ENCODE measurements around the gene MARCHF4.

DNA sequence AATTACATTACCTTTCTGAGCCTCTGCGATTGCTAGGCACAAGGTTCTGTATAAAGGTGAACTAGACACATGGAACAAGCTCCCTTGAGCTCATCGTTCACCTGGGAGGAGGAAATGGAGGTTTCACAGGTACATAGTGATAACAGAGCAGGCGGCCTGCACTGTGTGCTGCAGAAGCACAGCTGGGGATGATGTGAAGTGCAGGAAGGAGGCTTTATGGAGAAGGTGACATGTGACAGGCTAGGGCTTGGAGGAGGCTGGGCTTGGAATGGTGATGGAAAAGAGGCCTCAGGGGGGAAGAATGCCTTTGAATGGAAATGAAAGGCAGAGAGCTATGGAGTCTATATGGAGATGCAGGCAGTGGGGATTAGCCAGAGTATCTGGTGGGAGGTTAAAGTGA lies 22.9 kb downstream of the MARCHF4 start:
- TF ChIP-seq, protein P1, sequence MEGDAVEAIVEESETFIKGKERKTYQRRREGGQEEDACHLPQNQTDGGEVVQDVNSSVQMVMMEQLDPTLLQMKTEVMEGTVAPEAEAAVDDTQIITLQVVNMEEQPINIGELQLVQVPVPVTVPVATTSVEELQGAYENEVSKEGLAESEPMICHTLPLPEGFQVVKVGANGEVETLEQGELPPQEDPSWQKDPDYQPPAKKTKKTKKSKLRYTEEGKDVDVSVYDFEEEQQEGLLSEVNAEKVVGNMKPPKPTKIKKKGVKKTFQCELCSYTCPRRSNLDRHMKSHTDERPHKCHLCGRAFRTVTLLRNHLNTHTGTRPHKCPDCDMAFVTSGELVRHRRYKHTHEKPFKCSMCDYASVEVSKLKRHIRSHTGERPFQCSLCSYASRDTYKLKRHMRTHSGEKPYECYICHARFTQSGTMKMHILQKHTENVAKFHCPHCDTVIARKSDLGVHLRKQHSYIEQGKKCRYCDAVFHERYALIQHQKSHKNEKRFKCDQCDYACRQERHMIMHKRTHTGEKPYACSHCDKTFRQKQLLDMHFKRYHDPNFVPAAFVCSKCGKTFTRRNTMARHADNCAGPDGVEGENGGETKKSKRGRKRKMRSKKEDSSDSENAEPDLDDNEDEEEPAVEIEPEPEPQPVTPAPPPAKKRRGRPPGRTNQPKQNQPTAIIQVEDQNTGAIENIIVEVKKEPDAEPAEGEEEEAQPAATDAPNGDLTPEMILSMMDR (IDR thresholded peaks at IDR 0.05 in 2 of 3, conservative IDR thresholded peaks at IDR 0.05 in 1 of 3; ENCODE audit: borderline replicate concordance in 1 of 3, insufficient read depth in 1 of 3, low read depth in 2 of 3, low read length in 2 of 3): no peak
- TF ChIP-seq ZNF274 (IDR thresholded peaks at IDR 0.05; ENCODE audit: low read depth, low read length) (no peak), YY1 (IDR thresholded peaks at IDR 0.05; ENCODE audit: extremely low read depth, insufficient replicate concordance, low read depth, low read length) (no peak), ATF3 (IDR thresholded peaks at IDR 0.05) (no peak), EZH2 (IDR thresholded peaks at IDR 0.05) (no peak), MAX (IDR thresholded peaks at IDR 0.05) (no peak), POLR2A (IDR thresholded peaks at IDR 0.05; ENCODE audit: borderline replicate concordance, extremely low read depth, insufficient read depth, insufficient read length) (no peak), POLR2AphosphoS5 (IDR thresholded peaks at IDR 0.05; ENCODE audit: low read depth, low read length) (no peak), SIN3A (IDR thresholded peaks at IDR 0.05; ENCODE audit: low read depth) (no peak), EZH2phosphoT487 (IDR thresholded peaks at IDR 0.05; ENCODE audit: borderline replicate concordance) (no peak), REST (IDR thresholded peaks at IDR 0.05; ENCODE audit: low read depth) (no peak)

All from HCT116 (cell line).